Heart right ventricle (tissue), 16 donors: ENCODE results near the gene TMEM184A. TPM values are rescaled to one million over a fixed set of nuclear protein-coding genes. Genes with fewer than 3 reads are reported as not detected.

Source experiments
- ATAC-seq, 8 donors: fragments of 200-7000 bp; cut with Tn5 transposase; one replicate each; pipeline ENCODE4 v1.9.1; 2020; ENCODE audit warnings: mild to moderate bottlenecking in 8 of 8, moderate library complexity in 8 of 8, moderate number of reproducible peaks in 1 of 8
- DNase-seq, 2 donors: peaks; one replicate each; pipeline ENCODE4 v3.0.0-alpha.2; 2020
- H3K27ac ChIP-seq, 10 donors: fragments of 200-600 bp; sonication (generic) in 2 of 10; one replicate each; pipeline versions ENCODE4 v1.5.0 to v1.8.0; 2020 to 2022; ENCODE audit warnings: mild to moderate bottlenecking in 3 of 10
- H3K27me3 ChIP-seq, 7 donors: fragments of 200-600 bp; one replicate each; pipeline ENCODE4 v1.8.0; 2021 to 2022; ENCODE audit warnings: mild to moderate bottlenecking in 2 of 7
- H3K36me3 ChIP-seq, 9 donors: fragments of 200-600 bp; sonication (generic) in 1 of 9; one replicate each; pipeline versions ENCODE4 v1.5.0 to v1.8.0; 2020 to 2022; ENCODE audit warnings: mild to moderate bottlenecking in 2 of 9
- H3K4me1 ChIP-seq, 9 donors: fragments of 200-600 bp; sonication (generic) in 1 of 9; one replicate each; pipeline versions ENCODE4 v1.5.0 to v1.8.0; 2020 to 2022; ENCODE audit warnings: mild to moderate bottlenecking in 4 of 9
- H3K4me3 ChIP-seq, 10 donors: fragments of 200-600 bp; sonication (generic) in 2 of 10; one replicate each; pipeline versions ENCODE4 v1.5.0 to v1.8.0; 2020 to 2022; ENCODE audit warnings: mild to moderate bottlenecking in 7 of 10, moderate library complexity in 2 of 10
- H3K9me3 ChIP-seq, 11 donors: fragments of 200-600 bp in 10 of 11; sonication (generic) in 2 of 11; one replicate each; pipeline versions ENCODE4 v1.5.0 to v1.8.0; 2013 to 2022; ENCODE audit warnings: mild to moderate bottlenecking in 2 of 11, control low read depth in 1 of 11, moderate library complexity in 1 of 11
- WGBS, 2 donors: extraction: QIAGEN DNeasy Blood & Tissue Kit; methylation state at CpG; one replicate each; pipeline ENCODE4 v1.1.7; 2013; ENCODE audit warnings: inconsistent platforms in 1 of 2; 5-methylcytosine and 5-hydroxymethylcytosine counted together
- intact Hi-C, 10 donors: fragments of 100-400 bp; cut with DNase I; formaldehyde crosslinking; loops; one replicate each; pipeline versions ENCODE4 v1.11.1 to v1.14.2; 2022
- polyA plus RNA-seq, 2 donors: library from polyadenylated mRNA; stranded (reverse); fragments of 200-250 nt; gene quantifications; one replicate each; pipeline ENCODE4 v1.2.3, GENCODE V29; 2013
- total RNA-seq, 10 donors: library from RNA; stranded (reverse); fragmentation: NEBNext Ultra II Directional in 3 of 10; extraction: Animal tissue kit (Norgen Biotek cat#: 25700) in 3 of 10; gene quantifications; one replicate each; pipeline versions ENCODE4 v1.2.1 to v1.2.4, GENCODE V29; 2021 to 2023
- TF ChIP-seq, protein P1 (sequence below), 9 donors: fragments of 200-600 bp; sonication (generic) in 2 of 9; IDR thresholded peaks; one replicate each; pipeline versions ENCODE4 v1.5.0 to v1.8.0; 2021 to 2022; ENCODE audit warnings: antibody characterized with exemption in 9 of 9, mild to moderate bottlenecking in 5 of 9, moderate library complexity in 1 of 9
- donor health status: Arrhythmogenic right ventricular cardiomyopathy.
- donor health status: ischemic (EF 13 %, LVEDD 7.1; RV severe dilation, severe dysfunction).
- donor health status: healthy with polysubstance abuse.
- donor health status: DM: no; HTN: yes; CAD: no.
- donor health status: DM: no; HTN: no; CAD: no.
- donor health status: ischemic (EF 25% LVEDD 6.9; RV normal size, moderate dysfunction).
- donor health status: ischemic (EF 25% LVEDD 5.7; RV mildly dilated, moderate dysfunction).
- donor health status: healthy.
- donor health status: DM: yes; HTN: yes; CAD: no.
- donor health status: Ischemic cardiomyopathy.
- donor health status: ischemic (EF 35%, LVEDD 5.7; RV mildly dilated, moderate dysfunction).
- donor health status: nonischemic (EF 11% LVEDD 7.7; RV severe dilation, severe dysfunction).
- donor health status: DM: yes; HTN: yes; CAD: no.
- donor health status: PGD.
- donor health status: ischemic (EF 29% LVEDD 5.4; RV normal size, mild dysfunction).
- donor health status: nonischemic (EF 23%, LVEDD 6.1; RV moderate dilation, normal function).

TMEM184A gene
- total and polyA plus RNA-seq, 12 donors: 0.09 to 1.2 (median 0.51) TPM

DNA sequence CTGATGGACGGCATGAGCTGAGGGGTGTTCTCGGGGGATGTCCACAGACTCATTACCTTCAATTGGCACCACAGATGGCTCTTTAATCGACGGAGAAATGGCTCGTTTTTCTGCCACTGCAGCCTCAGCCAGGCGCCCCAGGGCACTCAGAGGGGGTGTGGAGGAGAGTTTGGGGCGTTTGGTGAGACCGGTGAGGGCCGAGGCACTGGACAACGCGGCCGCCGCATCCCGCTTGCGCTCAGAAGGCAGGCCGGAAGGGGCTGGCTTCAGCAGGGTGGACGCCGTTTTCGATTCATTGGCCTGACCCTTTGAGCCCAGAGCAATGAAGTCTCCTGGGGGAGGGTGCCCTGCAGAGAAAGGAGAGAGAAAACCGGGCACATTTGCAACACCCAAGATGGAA is 53.2 kb downstream of the TMEM184A start:
- Histone ChIP-seq H3K36me3 (peaks cover 0 to 53% (median 18%) of the 10 kb centered on the region in 9 donors), H3K27me3 (no peaks in the 10 kb centered on the region), H3K4me1 (peaks cover 12 to 36% (median 29%) of the 10 kb centered on the region in 9 donors), H3K4me3 (peak overlapping the region in 9 of 10 donors; percentile 82 to 100 (median 91)), H3K9me3 (no peaks in the 10 kb centered on the region), H3K27ac (no peak overlapping the region)
- intact Hi-C loops: loop anchor here in 4 of 10 donors (5.0 to 10.0 kb wide), 4 partner anchors 34 to 64 kb away; partner anchors contain the start of gene TMEM184A (in 2 of the 4)
- WGBS, 2 donors: 86 to 89% methylated on average over 20 of the region's 20 CpGs
- DNase-seq (no peak), ATAC-seq (no peak)
- TF ChIP-seq, protein P1, sequence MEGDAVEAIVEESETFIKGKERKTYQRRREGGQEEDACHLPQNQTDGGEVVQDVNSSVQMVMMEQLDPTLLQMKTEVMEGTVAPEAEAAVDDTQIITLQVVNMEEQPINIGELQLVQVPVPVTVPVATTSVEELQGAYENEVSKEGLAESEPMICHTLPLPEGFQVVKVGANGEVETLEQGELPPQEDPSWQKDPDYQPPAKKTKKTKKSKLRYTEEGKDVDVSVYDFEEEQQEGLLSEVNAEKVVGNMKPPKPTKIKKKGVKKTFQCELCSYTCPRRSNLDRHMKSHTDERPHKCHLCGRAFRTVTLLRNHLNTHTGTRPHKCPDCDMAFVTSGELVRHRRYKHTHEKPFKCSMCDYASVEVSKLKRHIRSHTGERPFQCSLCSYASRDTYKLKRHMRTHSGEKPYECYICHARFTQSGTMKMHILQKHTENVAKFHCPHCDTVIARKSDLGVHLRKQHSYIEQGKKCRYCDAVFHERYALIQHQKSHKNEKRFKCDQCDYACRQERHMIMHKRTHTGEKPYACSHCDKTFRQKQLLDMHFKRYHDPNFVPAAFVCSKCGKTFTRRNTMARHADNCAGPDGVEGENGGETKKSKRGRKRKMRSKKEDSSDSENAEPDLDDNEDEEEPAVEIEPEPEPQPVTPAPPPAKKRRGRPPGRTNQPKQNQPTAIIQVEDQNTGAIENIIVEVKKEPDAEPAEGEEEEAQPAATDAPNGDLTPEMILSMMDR (IDR thresholded peaks at IDR 0.05): no peak

DNA sequence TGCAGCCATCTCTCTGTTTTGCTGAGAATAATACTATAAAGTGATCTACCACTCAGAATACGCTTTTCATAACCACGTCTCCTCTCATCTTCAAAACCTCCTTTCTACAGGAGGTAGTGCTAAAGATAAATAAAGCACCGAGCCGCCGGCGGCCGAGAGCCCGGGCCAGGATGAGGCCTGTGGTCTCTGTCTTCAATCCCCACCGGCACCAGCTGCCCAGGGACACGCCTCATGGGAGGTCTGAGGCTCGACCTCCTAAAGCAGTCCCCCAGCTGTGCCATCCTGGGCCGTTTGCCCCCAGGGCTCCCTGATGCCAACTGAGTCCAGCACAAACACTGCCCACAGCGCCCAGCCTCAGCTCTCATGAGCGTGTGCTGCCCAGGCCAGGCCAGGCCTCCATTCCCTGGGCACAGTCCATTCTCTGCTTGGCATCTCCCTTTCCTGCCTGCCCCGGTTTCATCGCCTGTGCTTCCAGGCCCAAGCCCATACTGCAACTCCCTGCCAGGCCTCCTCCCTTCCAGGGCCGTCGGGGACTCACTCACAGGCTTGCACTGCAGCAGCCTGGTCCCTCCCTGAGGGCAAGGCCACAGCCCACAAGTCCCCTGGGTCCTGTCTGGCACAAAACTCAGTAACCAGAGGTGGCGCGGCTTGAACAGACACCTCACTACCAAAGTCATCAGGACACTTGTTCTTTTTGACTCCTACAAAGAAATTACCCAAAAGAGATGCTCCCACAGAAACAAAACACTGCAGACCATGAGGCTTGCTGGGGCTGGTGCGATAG is 54.3 kb downstream of the TMEM184A start:
- no peaks in the 10 kb centered on the region for H3K27me3 ChIP-seq
- no peak for DNase-seq
- no peak overlapping the region for H3K27ac ChIP-seq
- H3K4me1 ChIP-seq: peaks cover 10 to 29% (median 21%) of the 10 kb centered on the region in 9 donors
- 91 to 92% methylated on average over 21 of the region's 21 CpGs for WGBS, 2 donors
- no peaks in the 10 kb centered on the region for H3K9me3 ChIP-seq
- intact Hi-C loops: loop anchor here in 4 of 10 donors (5.0 to 10.0 kb wide), 4 partner anchors 36 to 66 kb away; partner anchors contain the start of gene TMEM184A (in 2 of the 4)
- ATAC-seq: no peak
- TF ChIP-seq, protein P1 (IDR thresholded peaks at IDR 0.05): no peak
- peaks cover 0 to 64% (median 27%) of the 10 kb centered on the region in 9 donors for H3K36me3 ChIP-seq
- no peak overlapping the region for H3K4me3 ChIP-seq

DNA sequence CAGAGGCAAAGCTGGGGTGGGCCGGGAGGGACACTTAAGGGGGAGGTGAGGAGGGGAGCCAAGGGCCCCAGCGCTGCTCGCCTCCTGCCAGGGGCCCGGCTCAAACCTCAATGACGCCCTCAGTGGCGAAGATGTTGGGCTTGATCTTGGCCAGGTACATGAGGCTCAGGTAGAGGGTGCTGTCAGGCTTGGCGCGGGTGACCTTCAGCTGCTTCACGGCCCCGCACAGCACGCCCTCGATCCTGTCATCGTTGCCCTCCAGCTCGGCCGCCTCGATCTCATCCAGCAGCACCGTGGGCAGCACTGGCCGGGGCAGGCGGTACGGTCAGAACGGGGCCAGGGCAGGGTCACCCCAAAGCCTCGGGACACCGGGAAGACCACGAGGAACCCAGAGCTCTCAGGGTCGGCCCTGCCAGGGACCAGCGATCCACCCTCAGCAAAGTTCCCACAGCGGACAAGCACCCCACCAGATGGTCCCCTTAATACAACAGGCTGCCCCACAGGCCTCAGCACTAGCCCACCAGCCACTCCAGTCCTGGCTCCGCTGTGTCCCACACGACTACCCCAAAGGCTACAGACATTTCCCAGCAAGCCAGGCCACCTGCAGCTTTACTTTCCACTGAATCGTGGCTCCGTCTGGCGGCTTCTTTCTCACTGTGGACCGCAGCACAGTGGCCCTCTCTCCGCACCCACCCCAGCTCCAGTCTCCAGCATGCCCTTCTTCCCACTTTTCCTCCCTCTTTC is 55.8 kb downstream of the TMEM184A start:
- ATAC-seq (no peak), DNase-seq (no peak)
- intact Hi-C loops: loop anchor here in 4 of 10 donors (5.0 to 10.0 kb wide), 4 partner anchors 37 to 67 kb away; partner anchors contain the start of gene TMEM184A (in 2 of the 4)
- H3K9me3 ChIP-seq: no peaks in the 10 kb centered on the region
- peaks cover 0 to 79% (median 31%) of the 10 kb centered on the region in 9 donors for H3K36me3 ChIP-seq
- TF ChIP-seq, protein P1 (IDR thresholded peaks at IDR 0.05): no peak
- peaks cover 10 to 29% (median 17%) of the 10 kb centered on the region in 9 donors for H3K4me1 ChIP-seq
- H3K4me3 ChIP-seq: no peak overlapping the region
- H3K27me3 ChIP-seq: no peaks in the 10 kb centered on the region
- WGBS, 2 donors: 94 to 95% methylated on average over 34 of the region's 34 CpGs
- no peak overlapping the region for H3K27ac ChIP-seq

DNA sequence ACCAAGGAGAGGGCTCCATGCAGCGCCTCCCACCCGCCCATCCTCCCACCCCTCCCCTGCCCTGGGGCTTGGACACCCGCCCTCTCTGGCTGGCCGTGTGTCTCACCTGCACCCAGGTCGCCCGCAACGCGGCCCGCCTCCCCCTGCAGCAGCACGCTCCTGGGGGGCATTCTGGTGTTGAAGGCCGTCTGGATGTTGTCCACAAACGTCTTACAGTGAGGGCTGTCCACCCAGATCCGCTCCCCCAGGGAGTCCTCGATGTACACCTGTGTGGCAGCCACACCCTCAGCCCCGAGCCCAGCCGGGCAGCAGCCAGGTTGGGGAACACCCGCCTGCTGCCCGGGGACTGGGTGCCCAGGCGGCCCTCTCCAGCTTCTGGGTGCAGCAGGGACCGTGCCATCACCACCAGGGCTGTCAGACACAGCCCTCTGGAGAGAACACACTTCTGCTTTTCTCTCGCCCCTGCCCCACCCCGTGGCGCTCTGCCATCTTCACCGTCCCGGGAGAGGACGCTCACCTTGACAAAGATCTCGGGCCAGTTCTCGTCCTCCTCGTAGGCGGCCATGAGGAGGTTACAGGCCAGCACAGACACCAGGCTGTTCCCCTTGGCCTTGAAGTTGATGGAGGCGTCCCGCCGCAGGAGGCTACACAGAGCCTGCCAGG is 56.5 kb downstream of the TMEM184A start:
- Histone ChIP-seq H3K27me3 (no peaks in the 10 kb centered on the region), H3K36me3 (peaks cover 0 to 86% (median 31%) of the 10 kb centered on the region in 9 donors), H3K4me1 (peaks cover 10 to 25% (median 17%) of the 10 kb centered on the region in 9 donors), H3K27ac (no peak overlapping the region), H3K4me3 (no peak overlapping the region), H3K9me3 (no peaks in the 10 kb centered on the region)
- WGBS, 2 donors: 91 to 92% methylated on average over 33 of the region's 33 CpGs
- no peak for DNase-seq
- intact Hi-C loops: loop anchor here in 4 of 10 donors (5.0 to 10.0 kb wide), 4 partner anchors 38 to 68 kb away; partner anchors contain the start of gene TMEM184A (in 2 of the 4)
- TF ChIP-seq, protein P1 (IDR thresholded peaks at IDR 0.05): no peak
- no peak for ATAC-seq
